Spleen (tissue), 7 donors: ENCODE data around the gene MYBPHL.

Experiments
- CTCF ChIP-seq, 11 experiments: fragments of 200-600 bp in 7 of 11; fragments of 450-650 bp in 4 of 11; sonication (generic) in 4 of 11; IDR thresholded peaks in 8 of 11; conservative IDR thresholded peaks in 3 of 11; 1 replicate in 7 of 11; 2 replicates in 4 of 11; pipeline versions ENCODE4 v1.4.0 to v1.8.0; 2016 to 2021; ENCODE audit warnings: antibody characterized with exemption in 11 of 11, inconsistent platforms in 4 of 11, mild to moderate bottlenecking in 1 of 11
- POLR2A ChIP-seq, 3 donors: fragments of 450-650 bp; IDR thresholded peaks; one replicate each; pipeline ENCODE4 v1.5.1; 2017; ENCODE audit warnings: antibody characterized with exemption in 3 of 3, mild to moderate bottlenecking in 1 of 3
- POLR2AphosphoS5 ChIP-seq, 3 donors: sonication (generic); formaldehyde crosslinking; IDR thresholded peaks; one replicate each; pipeline ENCODE4 v1.5.1; 2017; ENCODE audit warnings: antibody characterized with exemption in 3 of 3
- donor health status: DM: no; HTN: no; CAD: no; lungs with moderate emphysema.
- donor health status: DM: no; HTN: no; CAD: no.
- donor health status: DM: no; HTN: no; CAD: no.

DNA sequence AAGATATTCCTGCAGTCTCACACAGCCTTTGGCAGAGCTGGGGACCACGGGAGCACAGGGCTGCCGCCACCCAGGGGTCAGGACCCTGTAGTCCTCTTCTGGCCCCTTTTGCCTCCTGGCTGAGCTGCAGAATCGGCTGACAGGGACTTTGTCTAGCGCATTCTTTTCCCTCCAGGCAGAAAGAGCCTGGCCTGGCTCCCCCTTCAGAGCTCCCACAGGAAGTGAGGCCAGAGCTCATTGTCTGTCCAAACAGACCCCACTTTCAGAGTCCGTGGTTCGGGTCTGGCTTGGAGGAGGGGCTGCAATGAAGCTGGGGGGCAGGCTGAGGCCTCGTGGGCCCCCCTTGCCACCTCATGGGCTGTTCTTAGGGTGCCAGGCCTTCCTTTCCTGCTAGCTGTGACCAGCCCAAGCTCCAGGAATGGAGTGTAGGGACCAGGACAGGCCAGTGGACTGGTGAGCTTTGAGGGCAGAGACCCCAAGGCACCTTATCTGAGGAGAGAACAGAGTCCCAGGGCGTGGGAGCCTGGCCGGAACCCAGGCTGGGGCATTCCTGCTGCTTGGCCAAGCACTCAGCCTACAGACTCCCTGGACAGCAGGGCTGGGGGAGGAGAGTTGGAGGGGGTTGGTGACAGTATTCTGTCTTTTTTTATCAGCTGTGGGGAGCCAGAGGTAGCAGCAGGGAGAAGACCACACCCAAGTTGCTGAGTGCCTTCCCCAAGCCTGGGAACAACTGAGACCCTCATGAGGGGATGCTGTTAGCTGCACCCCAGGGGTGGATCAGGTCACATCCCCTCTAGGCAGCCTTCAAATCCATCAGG, 52.8 kb downstream of the MYBPHL start:
- no peak for TF ChIP-seq CTCF (IDR thresholded peaks at IDR 0.05 in 8 of 11, conservative IDR thresholded peaks at IDR 0.05 in 3 of 11)
- no peak for TF ChIP-seq POLR2AphosphoS5 (IDR thresholded peaks at IDR 0.05)
- no peak for TF ChIP-seq POLR2A (IDR thresholded peaks at IDR 0.05)
